ENCODE results near the gene UNC45B.
"Not testable (repeated sequence)": the region's sequence is repeated elsewhere in the genome, so short reads cannot be mapped to it uniquely, and the experiment has no call there.

The UNC45B gene

DNA sequence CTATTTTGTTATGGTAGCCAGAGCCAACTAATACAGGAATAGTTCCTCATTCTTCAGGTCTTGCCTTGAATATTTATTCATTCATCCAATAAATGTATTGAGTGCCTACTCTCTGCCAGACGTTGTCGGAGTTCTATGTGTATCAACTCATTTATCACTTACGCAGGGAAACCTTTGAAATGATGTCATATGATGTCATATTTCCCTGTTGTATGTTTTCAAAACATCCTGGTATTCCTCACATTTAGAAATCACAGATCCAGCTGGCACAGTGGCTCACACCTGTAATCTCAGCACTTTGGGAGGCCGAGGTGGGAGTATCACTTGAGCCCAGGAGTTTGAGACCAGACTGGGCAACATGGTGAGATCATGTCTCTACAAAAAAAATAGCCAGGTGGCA, 2.8 kb upstream of the UNC45B start:
- DNase-seq: no peak

- DNase-seq: no peak
Observed at GRCh38 chr17:35146214-35146833, 1.3 kb upstream of the UNC45B start.

DNA sequence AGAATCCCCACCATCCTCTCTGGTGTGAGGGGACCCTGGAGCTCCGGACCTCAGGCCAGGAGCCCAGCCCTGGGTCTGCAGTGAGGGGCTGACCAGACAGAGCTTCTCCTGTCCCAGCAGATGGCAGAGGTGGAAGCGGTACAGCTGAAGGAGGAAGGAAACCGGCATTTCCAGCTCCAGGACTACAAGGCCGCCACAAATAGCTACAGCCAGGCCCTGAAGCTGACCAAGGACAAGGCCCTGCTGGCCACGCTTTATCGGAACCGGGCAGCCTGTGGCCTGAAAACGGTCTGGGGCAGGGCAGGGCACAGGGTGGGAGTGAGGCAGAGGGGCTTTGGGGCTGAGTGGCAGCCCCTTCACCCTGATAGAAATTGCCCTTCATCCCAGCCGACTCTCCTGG, 527 bp downstream of the UNC45B start:
- DNase-seq: no peak

DNA sequence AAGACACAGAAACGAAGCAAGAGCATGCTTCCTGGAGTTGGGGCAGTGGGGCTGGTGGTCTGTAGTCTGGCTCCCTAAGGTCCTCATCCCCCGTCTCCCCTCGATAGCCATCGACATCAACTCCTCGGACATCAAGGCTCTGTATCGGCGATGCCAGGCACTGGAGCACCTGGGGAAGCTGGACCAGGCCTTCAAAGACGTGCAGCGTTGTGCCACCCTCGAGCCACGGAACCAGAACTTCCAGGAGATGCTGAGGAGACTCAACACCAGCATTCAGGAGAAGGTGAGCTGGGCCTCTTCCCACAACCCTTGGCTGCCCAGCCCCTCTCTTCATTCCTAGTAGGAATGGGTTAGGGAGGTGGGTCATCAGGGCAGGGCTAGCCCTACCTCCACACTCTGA, 2.3 kb downstream of the UNC45B start:
- no peak for DNase-seq

DNA sequence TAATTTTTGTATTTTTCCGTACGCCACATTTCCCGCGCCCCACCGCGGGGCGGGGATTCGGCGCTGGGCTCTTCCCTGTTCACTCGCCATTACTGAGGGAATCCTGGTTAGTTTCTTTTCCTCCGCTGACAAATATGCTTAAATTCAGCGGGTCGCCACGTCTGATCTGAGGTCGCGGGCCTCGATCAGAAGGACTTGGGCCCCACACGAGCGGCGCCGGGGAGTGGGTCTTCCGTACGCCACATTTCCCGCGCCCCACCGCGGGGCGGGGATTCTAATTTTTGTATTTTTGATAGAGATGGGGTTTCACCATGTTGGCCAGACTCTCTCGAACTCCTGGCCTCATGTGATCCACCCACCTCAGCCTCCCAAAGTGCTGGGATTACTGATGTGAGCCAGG, 3.5 kb downstream of the UNC45B start:
- not testable (repeated sequence) for DNase-seq

DNA sequence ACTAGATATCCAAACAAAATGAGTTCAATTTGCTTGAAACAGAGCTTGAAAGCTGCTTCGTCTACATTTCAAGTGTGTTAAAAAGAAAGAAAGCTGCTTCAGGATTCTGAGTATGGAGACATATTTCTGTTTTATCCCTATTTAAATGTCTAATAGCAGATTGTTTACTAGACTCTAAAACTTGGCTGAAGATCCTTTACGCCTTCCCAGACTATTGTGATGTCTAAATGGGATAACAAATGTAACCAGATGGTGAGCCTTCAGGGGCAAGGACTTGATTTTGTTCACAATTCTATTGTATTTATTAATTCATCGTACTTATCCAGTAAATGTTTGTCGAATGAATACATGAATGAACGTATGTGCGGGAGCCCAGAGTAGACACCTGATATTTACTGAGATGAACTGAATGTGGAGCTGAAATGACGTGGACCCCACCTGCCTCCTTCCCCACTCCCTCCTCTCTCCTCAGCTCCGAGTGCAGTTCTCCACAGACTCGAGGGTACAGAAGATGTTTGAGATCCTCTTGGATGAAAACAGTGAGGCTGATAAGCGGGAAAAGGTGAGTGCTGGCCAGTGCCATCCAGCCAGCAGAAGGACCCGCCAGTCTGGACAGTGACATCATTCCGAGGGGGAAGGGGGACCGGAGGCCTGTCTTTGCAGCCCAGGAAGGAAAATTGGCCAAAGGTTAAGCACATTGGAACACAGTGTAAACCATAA, 5.0 kb downstream of the UNC45B start:
- DNase-seq: no peak

GRCh38 chr17:35154196-35155165, 6.9 kb downstream of the UNC45B start:
- DNase-seq: no peak

- no peak for DNase-seq
Observed at GRCh38 chr17:35155246-35155645, 7.6 kb downstream of the UNC45B start.

GRCh38 chr17:35159940-35160339, 12.3 kb downstream of the UNC45B start:
- no peak for DNase-seq

- no peak for DNase-seq
Observed at GRCh38 chr17:35160354-35161201, 13.0 kb downstream of the UNC45B start.

DNA sequence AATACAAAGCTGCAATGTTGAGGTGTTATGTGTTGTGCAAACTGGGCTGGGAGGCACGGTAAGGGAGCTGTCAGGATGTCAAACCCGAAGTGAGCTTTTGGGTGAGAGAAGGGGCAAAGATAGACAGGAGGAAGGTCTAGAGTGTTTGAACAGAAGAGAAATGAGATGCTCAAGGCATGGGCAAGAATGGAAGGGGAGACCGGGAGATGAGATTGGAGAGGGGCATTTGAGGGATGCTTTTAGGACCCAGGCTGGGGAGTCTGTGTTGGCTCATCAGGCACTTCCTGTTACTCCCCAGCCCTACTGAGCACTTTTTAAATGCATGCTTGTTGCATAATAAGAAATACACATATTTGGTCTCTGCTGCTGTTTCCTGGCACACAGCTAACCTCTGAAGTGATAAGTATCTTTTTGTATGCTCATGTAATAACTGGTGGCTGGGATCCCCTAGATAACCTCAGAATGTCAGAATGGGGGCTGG, 13.7 kb downstream of the UNC45B start:
- DNase-seq: no peak

DNA sequence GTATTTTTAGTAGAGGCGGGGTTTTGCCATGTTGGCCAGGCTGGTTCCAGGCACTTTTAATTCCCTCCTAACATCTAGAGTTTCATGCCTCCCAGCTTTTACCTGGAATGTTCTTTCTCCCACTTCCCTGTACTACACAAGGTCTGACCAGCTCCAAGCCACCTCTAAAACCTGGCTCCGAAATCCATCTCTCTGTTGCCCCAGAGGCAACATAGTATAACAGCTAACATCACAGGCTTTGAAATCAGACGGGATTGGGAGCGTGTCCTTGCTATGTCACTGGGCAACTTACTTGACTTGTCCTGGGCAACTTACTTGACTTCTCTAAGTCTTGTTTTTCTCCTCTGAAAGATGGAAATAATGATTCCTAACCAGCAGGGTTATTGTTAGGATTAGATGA, 15.1 kb downstream of the UNC45B start:
- DNase-seq: no peak

DNA sequence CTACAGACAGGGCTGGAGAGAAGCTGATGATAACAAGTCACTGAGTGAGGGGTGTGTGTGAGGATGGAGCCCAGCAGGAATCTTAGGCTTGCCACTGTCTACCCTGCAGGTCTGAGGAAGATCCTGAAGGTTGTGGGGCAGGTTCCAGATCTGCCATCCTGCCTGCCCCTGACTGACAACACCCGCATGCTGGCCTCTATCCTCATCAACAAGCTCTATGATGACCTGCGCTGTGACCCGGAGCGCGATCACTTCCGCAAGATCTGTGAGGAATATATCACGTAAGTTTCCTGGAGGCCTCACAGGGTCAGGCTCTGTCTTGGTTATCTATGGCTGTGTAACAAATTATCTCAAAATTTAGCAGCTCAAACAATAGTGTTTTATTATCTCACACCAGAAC, 16.3 kb downstream of the UNC45B start:
- no peak for DNase-seq

DNA sequence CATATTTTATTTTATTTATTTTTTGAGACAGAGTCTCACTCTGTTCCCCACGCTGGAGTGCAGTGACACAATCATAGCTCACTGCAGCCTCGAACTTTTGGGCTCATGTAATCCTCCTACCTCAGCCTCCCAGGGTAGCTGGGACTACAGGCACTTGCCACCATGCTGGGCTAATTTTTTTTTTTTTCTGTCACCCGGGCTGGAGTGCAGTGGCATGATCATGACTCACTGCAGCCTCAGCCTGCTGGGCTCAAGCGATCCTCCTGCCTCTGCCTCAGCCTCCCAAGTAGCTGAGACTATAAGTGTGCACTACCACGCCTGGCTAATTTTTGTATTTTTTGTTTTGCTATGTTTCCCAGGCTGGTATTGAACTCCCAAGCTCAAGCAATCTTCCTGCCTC, 17.1 kb downstream of the UNC45B start:
- no peak for DNase-seq

DNA sequence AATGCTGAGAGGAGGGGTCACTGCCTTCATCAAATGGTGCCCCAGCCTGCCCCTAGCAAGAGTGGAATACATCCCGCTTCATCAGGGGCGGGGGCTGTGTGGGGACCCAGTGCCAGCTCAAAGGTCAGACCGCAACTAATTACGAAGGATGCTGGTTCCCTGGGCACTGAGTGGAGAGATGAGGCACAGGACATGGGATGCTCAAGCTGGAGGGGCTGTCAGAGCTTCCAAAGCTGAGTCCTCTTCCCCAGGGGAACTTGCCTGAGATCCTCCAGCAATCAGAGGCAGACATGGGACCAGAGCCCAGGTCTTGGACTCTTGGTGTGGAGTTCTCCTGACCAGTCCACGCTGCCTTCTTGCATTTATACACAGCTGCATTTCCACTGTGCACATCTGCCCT, 18.9 kb downstream of the UNC45B start:
- no peak for DNase-seq

- no peak for DNase-seq
Observed at GRCh38 chr17:35167046-35167445, 19.4 kb downstream of the UNC45B start.

DNA sequence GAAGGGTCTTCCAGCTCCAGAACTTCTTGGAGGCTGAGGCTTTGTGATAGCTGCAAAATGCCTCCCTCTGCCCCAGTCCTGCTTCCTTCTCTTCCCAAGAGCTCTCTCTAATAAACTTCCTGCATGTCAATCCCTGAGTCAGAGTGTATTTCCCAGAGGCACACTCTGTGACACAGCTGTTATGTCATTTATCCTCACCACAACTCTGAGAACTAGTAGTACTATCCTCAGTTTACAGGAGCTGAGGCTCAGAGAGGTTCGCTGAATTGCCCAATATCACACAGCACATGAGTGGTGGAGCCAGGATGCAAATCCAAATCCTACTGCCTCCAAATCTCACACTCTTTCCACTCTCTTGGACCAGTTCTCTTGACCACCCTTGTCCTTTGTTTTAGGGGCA, 20.0 kb downstream of the UNC45B start:
- peak; percentile 47 for DNase-seq

DNA sequence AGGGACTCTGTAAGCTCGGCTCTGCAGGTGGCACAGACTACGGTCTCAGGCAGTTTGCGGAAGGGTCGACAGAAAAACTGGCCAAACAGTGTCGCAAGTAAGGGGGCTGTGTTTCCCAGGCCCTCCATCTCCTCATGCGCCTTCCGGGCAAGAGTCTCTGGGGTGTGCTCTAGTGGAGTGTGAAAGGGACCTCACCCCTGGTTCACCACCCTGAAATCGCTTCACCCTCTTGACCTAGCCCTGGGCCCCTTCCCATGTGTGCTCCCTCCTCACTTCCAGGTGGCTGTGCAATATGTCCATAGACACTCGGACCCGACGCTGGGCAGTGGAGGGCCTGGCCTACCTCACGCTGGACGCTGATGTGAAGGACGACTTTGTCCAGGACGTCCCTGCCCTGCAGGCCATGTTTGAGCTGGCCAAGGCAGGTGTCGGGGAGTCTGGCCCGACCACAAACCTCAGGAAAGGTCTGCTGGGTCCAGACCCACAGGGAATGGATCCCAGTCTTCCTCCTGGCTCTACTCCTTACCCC, 22.3 kb downstream of the UNC45B start:
- DNase-seq: no peak

DNA sequence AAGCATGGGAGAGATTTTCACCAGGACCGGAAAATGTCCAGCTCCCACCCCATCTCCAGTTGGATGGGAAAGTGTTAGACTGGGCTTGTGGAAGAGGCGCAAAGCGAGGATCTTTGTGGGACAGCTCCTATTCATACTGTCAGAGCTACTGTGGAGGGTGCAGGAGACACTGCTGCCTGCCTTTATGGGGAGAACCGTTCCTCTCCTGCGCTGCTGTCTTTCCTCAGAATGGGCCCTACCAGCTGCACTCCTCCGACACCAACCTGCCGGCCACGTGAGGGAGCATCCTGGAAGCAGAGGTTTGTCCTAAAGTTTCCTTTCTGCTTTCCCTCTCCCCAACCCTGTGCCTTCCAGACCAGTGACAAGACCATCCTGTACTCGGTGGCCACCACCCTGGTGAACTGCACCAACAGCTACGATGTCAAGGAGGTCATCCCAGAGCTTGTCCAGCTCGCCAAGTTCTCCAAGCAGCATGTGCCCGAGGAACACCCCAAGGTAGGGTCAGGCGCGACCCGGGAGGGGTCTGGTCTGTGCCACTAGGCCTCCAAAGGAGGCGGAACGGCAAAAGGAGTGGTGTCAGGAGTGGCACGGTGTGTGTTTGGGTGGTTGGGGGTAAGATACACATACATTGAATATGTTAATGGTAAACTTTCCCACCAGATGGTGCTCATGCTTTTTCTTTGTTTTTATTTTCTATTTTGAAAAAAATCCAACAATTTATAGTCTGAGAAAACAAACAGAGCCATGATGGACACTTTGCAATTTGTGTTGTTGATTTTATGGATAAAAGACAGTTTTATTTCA, 23.6 kb downstream of the UNC45B start:
- DNase-seq: peak; percentile 35

DNA sequence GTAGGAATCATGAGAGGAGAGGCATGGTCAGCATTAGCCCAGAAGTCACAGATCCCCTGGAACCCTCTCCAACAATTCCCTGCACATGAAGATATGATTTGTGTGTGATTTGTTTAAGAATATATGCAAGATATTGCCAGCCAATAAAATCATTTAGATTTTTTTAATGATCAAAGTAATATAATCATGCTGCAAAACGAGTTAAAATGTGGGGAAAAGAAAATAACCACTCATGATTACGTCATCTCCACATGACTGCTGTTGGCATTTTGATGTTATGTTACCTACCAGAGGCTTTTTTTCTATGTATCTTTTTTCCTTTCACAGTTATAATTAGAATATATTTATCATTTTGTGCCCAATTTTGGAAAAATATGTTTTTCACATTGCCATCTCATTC, 24.2 kb downstream of the UNC45B start:
- peak; percentile 37 for DNase-seq

DNA sequence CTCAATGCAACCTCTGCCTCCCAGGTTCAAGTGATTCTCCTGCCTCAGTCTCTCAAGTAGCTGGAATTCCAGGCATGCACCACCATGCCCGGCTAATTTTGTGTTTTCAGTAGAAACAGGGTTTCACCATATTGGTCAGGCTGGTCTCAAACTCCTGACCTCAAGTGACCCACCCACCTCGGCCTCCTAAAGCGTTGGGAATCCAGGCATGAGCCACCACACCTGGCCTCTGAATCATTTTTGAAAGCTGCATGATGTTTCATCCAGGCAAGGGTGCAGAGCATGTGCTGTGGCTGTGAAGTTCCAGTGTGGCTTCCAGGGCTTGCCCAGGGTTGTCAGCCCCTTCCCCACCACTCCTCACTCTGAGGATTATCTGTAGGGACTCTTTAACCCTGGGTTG, 24.7 kb downstream of the UNC45B start:
- not testable (repeated sequence) for DNase-seq
